GM21717 (cell line): ENCODE measurements around the gene TRAIP.

Source experiments
- ATAC-seq: cut with Tn5 transposase; IDR thresholded peaks from one replicate; pipeline ENCODE4 v1.9.1; 2021; ENCODE audit warnings: mild to moderate bottlenecking, moderate library complexity; ENCODE audit not compliant: unreplicated experiment

The TRAIP gene

GRCh38 chr3:49876567-49876966 lies 20.2 kb upstream of the TRAIP start:
- ATAC-seq: no peak

GRCh38 chr3:49873623-49874022 lies 17.3 kb upstream of the TRAIP start:
- no peak for ATAC-seq

- no peak for ATAC-seq
These were observed 16.5 kb upstream of the TRAIP start for GRCh38 chr3:49872801-49873281.

- no peak for ATAC-seq
These were observed 15.3 kb upstream of the TRAIP start for GRCh38 chr3:49871531-49872153.

- no peak for ATAC-seq
These were observed 13.3 kb upstream of the TRAIP start, which contains the start of gene CAMKV for GRCh38 chr3:49869525-49870126. Gene CAMKV (minus strand): TSS chr3:49869906. CDS start chr3:49862388, 7,518 bp downstream.

- ATAC-seq: no peak
These were observed 12.6 kb upstream of the TRAIP start for GRCh38 chr3:49868862-49869466.

- no peak for ATAC-seq
These were observed 11.5 kb upstream of the TRAIP start for GRCh38 chr3:49867871-49868321.

GRCh38 chr3:49867400-49867799 lies 11.0 kb upstream of the TRAIP start:
- no peak for ATAC-seq

GRCh38 chr3:49865198-49865784 lies 8.9 kb upstream of the TRAIP start:
- no peak for ATAC-seq

GRCh38 chr3:49864505-49864904 lies 8.1 kb upstream of the TRAIP start:
- ATAC-seq: no peak

- no peak for ATAC-seq
These were observed 3.4 kb upstream of the TRAIP start for GRCh38 chr3:49859576-49860305.

GRCh38 chr3:49855662-49856061 lies 702 bp downstream of the TRAIP start:
- ATAC-seq: no peak

- ATAC-seq: no peak
These were observed 10.7 kb downstream of the TRAIP start for GRCh38 chr3:49845694-49846093.

GRCh38 chr3:49844464-49845183 lies 11.7 kb downstream of the TRAIP start:
- no peak for ATAC-seq

GRCh38 chr3:49842843-49843517 lies 13.4 kb downstream of the TRAIP start:
- no peak for ATAC-seq

GRCh38 chr3:49841806-49842205 lies 14.6 kb downstream of the TRAIP start:
- ATAC-seq: no peak

- ATAC-seq: no peak
These were observed 15.2 kb downstream of the TRAIP start for GRCh38 chr3:49841126-49841696.

GRCh38 chr3:49840388-49840787 lies 16.0 kb downstream of the TRAIP start:
- no peak for ATAC-seq

- no peak for ATAC-seq
These were observed 17.1 kb downstream of the TRAIP start for GRCh38 chr3:49839193-49839809.
